Nucleus accumbens (tissue), 56 donors: ENCODE data around the gene NELFB.
"Not testable (repeated sequence)": the region's sequence is repeated elsewhere in the genome, so short reads cannot be mapped to it uniquely, and the experiment has no call there.

Source experiments
- DNase-seq, 56 donors: peaks; one replicate each; lab custom pipeline; 2025; lab: John Stamatoyannopoulos, UW

Gene NELFB

GRCh38 chr9:137234055-137234697 is 21.0 kb upstream of the NELFB start:
- no peak for DNase-seq

- DNase-seq: no peak
These were observed 20.2 kb upstream of the NELFB start for GRCh38 chr9:137234758-137235423.

GRCh38 chr9:137235424-137236237 is 19.5 kb upstream of the NELFB start:
- no peak for DNase-seq

- DNase-seq: peak in 53 of 56 donors; percentile 11 to 89 (median 66)
These were observed 18.7 kb upstream of the NELFB start for GRCh38 chr9:137236238-137236935.

GRCh38 chr9:137236936-137237421 is 18.1 kb upstream of the NELFB start:
- DNase-seq: peak in 5 of 56 donors; percentile 12 to 39 (median 28)

GRCh38 chr9:137237759-137238726 is 17.1 kb upstream of the NELFB start:
- DNase-seq: peak in 50 of 56 donors; percentile 11 to 89 (median 60)

- not testable (repeated sequence) for DNase-seq
These were observed 15.5 kb upstream of the NELFB start for GRCh38 chr9:137239541-137240200.

GRCh38 chr9:137240318-137240840 is 14.7 kb upstream of the NELFB start:
- DNase-seq: peak in 53 of 56 donors; percentile 23 to 88 (median 78)

- DNase-seq: peak; percentile 88 to 100 (median 99)
These were observed 14.2 kb upstream of the NELFB start, which contains the start of gene TUBB4B for GRCh38 chr9:137240841-137241489. Gene TUBB4B, plus strand, starts transcription at chr9:137241287. Its CDS starts 74 bp downstream, at chr9:137241361.

- DNase-seq: peak in 14 of 56 donors; percentile 16 to 79 (median 38)
These were observed 13.4 kb upstream of the NELFB start for GRCh38 chr9:137241490-137242268.

GRCh38 chr9:137242269-137243203 is 12.6 kb upstream of the NELFB start:
- no peak for DNase-seq

GRCh38 chr9:137243266-137243625 is 11.9 kb upstream of the NELFB start:
- not testable (repeated sequence) for DNase-seq

GRCh38 chr9:137243626-137244485 is 11.3 kb upstream of the NELFB start:
- no peak for DNase-seq

- DNase-seq: no peak
These were observed 10.4 kb upstream of the NELFB start for GRCh38 chr9:137244486-137245449.
